ENCODE data around the gene ZFP2. TPM values are rescaled to one million over a fixed set of nuclear protein-coding genes. Genes with fewer than 3 reads are reported as not detected.
"Not testable (repeated sequence)": the region's sequence is repeated elsewhere in the genome, so short reads cannot be mapped to it uniquely, and the experiment has no call there.

ZFP2 gene
- polyA plus RNA-seq (2012; ENCODE audit: insufficient read depth, insufficient read length): not detected

GRCh38 chr5:178895615-178896571 lies at the start of gene ZFP2:
TSS of gene ZFP2 (plus strand) at chr5:178895913. CDS start at chr5:178931314, 35,401 bp downstream.
- no peak for DNase-seq (ENCODE audit: low read depth, low spot score)
- H3K4me3 ChIP-seq (ENCODE audit: low read length): no peak within 1 kb of the TSS

- DNase-seq (ENCODE audit: low read depth, low spot score): no peak
- H3K4me3 ChIP-seq (ENCODE audit: low read length): no peak overlapping the region
Observed at GRCh38 chr5:178849316-178849715, 46.4 kb upstream of the ZFP2 start.

DNA sequence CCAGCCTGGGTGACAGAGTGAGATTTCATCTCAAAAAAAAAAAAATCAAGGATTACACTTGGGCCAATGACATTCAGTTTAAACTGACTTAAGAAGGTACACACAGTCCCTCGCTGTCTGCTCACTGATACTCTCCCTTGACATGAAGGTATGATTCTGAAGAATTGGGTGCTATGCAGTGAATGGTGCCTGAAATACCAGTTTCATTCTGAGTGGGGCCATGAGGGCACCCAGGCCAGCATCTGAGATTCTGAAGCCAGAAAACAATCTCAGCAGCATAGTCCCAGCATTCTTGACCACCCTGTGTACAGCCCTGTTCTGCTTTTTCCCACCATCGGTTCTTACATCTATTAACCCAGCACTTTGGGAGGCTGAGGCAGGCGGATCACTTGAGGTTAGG lies 43.8 kb upstream of the ZFP2 start:
- no peak for DNase-seq (ENCODE audit: low read depth, low spot score)
- no peak overlapping the region for H3K4me3 ChIP-seq (ENCODE audit: low read length)

DNA sequence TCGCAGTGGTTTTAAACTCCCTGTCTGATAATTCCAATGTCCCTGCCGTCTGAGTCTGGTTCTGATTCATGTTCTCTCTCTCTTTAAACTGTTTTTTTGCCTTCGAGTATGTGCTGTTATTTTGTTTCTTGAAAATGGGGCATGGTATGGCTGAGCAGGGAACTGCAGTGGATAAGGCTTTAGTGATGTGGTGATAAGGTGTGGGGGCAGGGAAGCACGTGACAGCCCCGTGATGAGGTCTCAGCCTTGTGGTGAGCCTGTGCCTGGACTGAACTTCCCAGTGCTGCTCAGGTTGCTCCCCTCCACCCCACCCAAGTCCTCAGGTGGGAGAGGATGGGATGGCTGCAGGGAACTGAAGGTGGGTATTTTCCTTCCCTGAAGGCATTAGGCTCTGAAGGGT lies 41.4 kb upstream of the ZFP2 start:
- no peak overlapping the region for H3K4me3 ChIP-seq (ENCODE audit: low read length)
- no peak for DNase-seq (ENCODE audit: low read depth, low spot score)

DNA sequence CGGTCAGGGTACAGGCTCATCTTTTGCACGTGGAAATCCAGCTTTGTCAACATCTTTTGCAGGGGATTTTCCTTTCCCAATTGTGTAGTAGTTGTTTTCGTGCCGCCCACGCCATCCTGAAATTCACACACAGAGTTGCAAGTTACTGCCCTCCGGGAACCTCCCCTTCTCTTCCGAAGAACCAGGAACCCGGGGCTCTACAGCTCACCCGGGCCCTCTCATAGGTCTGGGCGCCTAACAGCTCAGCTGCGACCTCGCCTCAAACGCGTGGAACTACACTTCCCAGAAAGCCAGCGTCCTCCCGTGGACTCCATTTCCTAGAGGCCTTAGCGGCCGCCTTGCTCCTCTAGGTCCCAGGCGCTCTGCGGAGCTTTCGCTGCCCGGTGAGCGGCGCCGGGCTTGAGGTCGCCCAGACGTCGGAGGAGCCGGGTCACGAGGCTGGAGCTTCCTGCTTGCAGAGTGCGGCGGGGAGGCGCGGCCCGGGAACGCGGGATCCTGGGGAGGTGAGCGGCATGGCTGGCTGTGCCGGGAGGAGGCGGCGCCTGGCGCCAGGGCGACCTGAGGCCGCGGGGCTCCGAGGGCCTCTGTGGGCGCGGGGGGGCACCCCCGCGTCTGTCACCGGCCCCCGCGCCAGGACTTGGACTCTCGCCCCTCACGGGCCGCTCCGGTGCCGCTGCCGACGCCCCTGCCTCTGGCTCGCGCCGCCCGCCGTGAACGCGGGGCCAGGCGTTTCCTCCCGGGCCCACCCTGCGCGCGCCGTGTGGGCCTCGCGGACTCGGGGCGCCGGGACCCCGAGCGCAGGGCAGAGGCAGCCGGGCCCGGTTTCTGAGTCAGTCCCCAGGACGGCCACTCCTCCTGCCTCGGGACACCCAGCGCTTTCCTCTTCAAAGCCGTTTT lies 35.8 kb upstream of the ZFP2 start, which contains the start of gene ZNF354B:
Gene ZNF354B (plus strand): TSS at position 329 of the 897 bp plus-strand sequence. CDS start 1,095 bp downstream, outside the sequence.
- DNase-seq (ENCODE audit: low read depth, low spot score): peak; percentile 89
- H3K4me3 ChIP-seq (ENCODE audit: low read length): peak within 1 kb of the TSS; percentile 61

DNA sequence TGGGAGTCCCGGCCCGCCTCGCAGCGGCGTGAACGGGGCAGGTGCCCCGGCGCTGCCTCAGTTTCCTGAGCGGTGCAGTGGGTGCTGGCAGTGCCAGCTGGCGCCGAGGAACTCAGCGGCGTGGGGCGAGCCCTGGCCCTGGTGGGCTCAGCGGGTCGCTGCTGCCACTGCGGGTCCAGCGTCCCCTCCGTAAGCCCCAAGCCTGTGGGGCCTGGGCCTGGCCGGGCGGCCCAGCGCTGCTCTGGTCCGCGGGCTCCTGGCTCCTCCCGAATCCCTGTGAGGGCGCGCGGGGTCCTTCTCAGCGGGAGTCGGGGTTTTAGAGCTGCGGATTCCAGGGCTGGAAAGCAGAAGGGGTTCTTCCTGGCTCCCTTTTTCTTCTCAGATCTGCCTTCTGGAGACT lies 35.1 kb upstream of the ZFP2 start:
- not testable (repeated sequence) for DNase-seq (ENCODE audit: low read depth, low spot score)
- H3K4me3 ChIP-seq (ENCODE audit: low read length): peak overlapping the region; percentile 61

- DNase-seq (ENCODE audit: low read depth, low spot score): no peak
- H3K4me3 ChIP-seq (ENCODE audit: low read length): no peak overlapping the region
Observed at GRCh38 chr5:178861627-178862026, 34.1 kb upstream of the ZFP2 start.

GRCh38 chr5:178866946-178867345 lies 28.8 kb upstream of the ZFP2 start:
- no peak for DNase-seq (ENCODE audit: low read depth, low spot score)
- no peak overlapping the region for H3K4me3 ChIP-seq (ENCODE audit: low read length)

DNA sequence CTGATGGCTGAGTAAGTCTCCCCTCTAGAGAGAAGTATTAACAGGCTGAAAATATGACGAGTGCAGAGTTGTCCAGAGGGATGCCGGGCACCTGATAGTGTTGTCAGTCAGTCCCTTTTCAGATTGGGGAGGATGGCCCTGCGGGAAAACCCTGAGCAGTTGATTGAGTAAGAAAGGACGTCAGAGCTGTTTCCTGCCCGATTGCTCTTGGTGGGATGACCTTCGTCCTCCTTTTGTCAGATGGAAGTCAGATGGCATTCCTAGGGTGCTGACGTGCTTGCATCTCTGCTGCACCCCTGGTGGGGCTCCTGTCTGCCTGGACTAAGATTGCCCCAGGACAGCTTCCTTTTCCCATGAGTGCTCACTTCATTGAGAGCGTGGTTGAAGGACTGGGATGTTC lies 26.1 kb upstream of the ZFP2 start:
- no peak for DNase-seq (ENCODE audit: low read depth, low spot score)
- no peak overlapping the region for H3K4me3 ChIP-seq (ENCODE audit: low read length)

GRCh38 chr5:178870411-178870810 lies 25.3 kb upstream of the ZFP2 start:
- no peak overlapping the region for H3K4me3 ChIP-seq (ENCODE audit: low read length)
- DNase-seq (ENCODE audit: low read depth, low spot score): no peak

DNA sequence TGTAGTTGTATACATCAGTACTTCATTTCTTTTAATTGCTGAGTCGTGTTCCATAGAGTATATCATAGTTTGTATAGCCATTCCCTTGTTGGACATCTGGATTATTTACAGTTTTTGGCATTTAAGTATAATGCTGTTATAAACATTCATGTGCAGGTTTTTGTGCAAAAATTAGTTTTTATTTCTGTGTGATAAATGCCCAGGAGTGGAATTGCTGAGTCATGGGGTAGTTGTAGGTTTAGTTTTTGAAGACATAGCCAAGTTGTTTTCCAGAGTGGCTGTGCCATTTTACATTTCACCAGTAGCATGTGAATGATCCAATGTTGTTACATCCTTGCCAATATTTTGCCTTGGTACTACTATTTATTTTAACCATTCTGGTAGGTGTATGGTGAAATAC lies 23.4 kb upstream of the ZFP2 start:
- DNase-seq (ENCODE audit: low read depth, low spot score): no peak
- H3K4me3 ChIP-seq (ENCODE audit: low read length): no peak overlapping the region

DNA sequence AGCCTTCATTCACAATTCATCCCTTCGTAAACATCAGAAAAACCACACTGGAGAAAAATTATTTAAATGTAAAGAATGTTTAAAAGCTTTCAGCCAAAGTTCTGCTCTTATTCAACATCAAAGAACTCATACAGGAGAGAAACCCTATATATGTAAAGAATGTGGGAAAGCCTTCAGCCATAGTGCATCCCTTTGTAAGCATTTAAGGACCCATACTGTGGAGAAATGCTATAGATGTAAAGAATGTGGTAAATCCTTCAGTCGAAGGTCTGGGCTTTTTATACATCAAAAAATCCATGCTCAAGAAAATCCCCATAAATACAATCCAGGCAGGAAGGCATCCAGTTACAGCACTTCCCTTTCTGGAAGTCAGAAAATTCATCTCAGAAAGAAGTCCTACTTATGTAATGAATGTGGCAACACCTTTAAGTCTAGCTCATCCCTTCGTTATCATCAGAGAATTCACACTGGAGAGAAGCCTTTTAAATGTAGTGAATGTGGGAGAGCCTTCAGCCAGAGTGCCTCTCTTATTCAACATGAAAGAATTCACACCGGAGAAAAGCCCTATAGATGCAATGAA lies 12.5 kb upstream of the ZFP2 start:
- H3K4me3 ChIP-seq (ENCODE audit: low read length); DNase-seq (ENCODE audit: low read depth, low spot score): not testable (repeated sequence)

DNA sequence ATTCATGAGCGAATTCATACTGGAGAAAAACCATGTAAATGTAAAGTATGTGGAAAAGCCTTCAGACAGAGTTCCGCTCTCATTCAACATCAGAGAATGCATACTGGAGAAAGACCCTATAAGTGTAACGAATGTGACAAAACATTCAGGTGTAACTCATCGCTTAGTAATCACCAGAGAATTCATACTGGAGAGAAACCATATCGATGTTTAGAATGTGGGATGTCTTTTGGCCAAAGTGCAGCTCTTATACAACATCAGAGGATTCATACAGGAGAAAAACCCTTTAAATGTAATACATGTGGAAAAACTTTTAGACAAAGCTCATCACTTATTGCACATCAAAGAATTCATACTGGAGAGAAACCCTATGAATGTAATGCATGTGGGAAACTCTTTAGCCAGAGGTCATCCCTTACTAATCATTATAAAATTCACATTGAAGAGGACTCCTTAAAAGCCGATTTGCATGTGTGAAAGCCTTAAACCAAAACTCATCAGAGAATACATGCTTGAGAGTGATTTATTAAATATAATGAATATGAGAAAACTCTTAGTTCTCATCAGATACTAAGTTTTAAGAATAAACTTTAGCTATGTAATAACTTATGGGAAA lies 11.8 kb upstream of the ZFP2 start:
- no peak overlapping the region for H3K4me3 ChIP-seq (ENCODE audit: low read length)
- no peak for DNase-seq (ENCODE audit: low read depth, low spot score)

DNA sequence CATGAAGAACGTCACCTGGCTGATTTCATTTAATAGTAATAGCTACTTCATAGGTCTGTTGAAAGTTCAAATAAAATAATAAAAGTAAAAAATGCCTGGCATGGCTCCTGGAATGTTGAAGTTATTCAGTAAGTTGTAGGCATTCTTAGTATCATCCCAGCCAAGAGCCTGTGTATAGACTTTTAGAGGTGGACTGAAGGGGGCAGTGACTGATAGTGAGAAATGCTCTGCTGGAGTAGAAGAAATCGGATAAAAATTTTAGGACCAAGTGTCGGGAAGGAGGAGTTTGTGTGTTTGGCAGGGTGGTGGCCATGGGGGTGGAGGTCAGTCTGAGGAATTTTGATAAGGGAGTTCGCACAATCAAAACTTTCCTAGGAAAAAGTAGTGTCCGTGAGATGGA lies 3.6 kb downstream of the ZFP2 start:
- H3K4me3 ChIP-seq (ENCODE audit: low read length): no peak overlapping the region
- DNase-seq (ENCODE audit: low read depth, low spot score): no peak

DNA sequence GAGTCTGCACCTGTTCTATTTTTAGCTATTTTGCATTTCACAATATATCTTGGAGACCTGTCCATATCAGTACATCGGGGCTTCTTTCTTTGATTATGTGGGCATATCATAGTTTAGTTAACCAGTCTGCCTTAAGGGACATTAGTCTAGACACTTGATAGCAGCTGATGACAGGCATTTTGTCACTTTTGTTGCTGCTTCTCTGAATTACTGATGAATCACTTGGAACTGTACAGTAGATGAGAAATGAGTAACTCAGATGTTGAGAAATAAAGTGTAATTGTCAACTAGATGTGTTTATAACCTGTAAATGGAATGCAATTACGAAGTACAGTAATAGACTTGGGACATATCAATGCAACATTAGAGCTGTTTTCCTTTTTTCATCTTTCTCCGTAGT lies 7.1 kb downstream of the ZFP2 start:
- H3K4me3 ChIP-seq (ENCODE audit: low read length): no peak overlapping the region
- no peak for DNase-seq (ENCODE audit: low read depth, low spot score)

DNA sequence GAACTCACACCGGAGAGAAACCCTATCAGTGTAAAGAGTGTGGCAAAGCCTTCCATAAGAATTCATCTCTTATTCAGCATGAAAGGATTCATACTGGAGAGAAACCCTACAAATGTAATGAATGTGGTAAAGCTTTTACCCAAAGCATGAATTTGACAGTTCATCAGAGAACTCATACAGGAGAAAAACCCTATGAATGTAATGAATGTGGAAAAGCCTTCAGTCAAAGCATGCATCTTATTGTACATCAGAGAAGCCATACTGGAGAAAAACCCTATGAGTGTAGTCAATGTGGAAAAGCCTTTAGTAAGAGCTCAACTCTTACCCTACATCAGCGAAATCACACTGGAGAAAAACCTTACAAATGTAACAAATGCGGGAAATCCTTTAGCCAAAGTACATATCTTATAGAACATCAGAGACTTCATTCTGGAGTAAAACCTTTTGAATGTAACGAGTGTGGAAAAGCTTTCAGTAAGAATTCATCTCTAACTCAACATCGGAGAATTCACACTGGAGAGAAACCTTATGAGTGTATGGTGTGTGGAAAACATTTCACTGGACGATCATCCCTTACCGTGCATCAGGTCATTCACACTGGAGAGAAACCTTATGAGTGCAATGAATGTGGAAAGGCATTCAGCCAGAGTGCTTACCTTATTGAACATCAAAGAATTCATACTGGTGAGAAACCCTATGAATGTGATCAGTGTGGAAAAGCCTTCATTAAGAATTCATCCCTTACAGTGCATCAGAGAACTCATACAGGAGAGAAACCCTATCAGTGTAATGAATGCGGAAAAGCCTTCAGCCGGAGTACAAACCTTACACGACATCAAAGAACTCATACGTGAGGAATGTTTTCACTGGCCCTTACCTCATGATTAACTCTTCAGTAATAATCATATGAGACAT lies 36.4 kb downstream of the ZFP2 start:
- DNase-seq (ENCODE audit: low read depth, low spot score): no peak
- H3K4me3 ChIP-seq (ENCODE audit: low read length): no peak overlapping the region

- DNase-seq (ENCODE audit: low read depth, low spot score): no peak
- no peak within 1 kb of the TSS for H3K4me3 ChIP-seq (ENCODE audit: low read length)
Observed at GRCh38 chr5:178940569-178941360, 45.1 kb downstream of the ZFP2 start, which contains the start of gene ZNF454. TSS of gene ZNF454 (plus strand) at chr5:178941198. CDS start at chr5:178942792, 1,594 bp downstream.

Data from Jurkat, Clone E6-1 (cell line).